ENCODE data around the gene SLF1.

The SLF1 gene

GRCh38 chr5:94709277-94709676 is 90.8 kb downstream of the SLF1 start:
- no peak overlapping the region for H3K4me3 ChIP-seq
- no peaks in the 10 kb centered on the region for H3K27me3 ChIP-seq
- no peak overlapping the region for H3K9ac ChIP-seq
- H3K4me2 ChIP-seq, result no peak overlapping the region
- H3K4me1 ChIP-seq, result no peaks in the 10 kb centered on the region
- peaks cover 27 to 97% (median 51%) of the 10 kb centered on the region in 11 experiments for H3K36me3 ChIP-seq
- no peaks in the 10 kb centered on the region for H3K9me3 ChIP-seq (replicated peaks in 1 of 11)
- TF ChIP-seq Cebpa-rat (IDR thresholded peaks at IDR 0.05), result no peak
- H3K27ac ChIP-seq, result no peak overlapping the region
- H4K20me1 ChIP-seq, result peaks cover 0 to 3% (median 0%) of the 10 kb centered on the region in 11 experiments; a peak in 1 of 22 replicates

- H3K4me1 ChIP-seq, result no peaks in the 10 kb centered on the region
- no peaks in the 10 kb centered on the region for H3K27me3 ChIP-seq
- no peak overlapping the region for H3K27ac ChIP-seq
- H3K9me3 ChIP-seq (replicated peaks in 1 of 11), result no peaks in the 10 kb centered on the region
- H4K20me1 ChIP-seq, result peaks cover 0 to 11% (median 0%) of the 10 kb centered on the region in 11 experiments; a peak in 4 of 22 replicates
- no peak overlapping the region for H3K4me2 ChIP-seq
- TF ChIP-seq Cebpa-rat (IDR thresholded peaks at IDR 0.05), result no peak
- no peak overlapping the region for H3K9ac ChIP-seq
- no peak overlapping the region for H3K4me3 ChIP-seq
- H3K36me3 ChIP-seq, result peaks cover 27 to 95% (median 53%) of the 10 kb centered on the region in 11 experiments
Observed at GRCh38 chr5:94711785-94712184, 93.3 kb downstream of the SLF1 start.

- H3K4me2 ChIP-seq, result no peak overlapping the region
Observed at GRCh38 chr5:94715768-94716167, 97.3 kb downstream of the SLF1 start.

DNA sequence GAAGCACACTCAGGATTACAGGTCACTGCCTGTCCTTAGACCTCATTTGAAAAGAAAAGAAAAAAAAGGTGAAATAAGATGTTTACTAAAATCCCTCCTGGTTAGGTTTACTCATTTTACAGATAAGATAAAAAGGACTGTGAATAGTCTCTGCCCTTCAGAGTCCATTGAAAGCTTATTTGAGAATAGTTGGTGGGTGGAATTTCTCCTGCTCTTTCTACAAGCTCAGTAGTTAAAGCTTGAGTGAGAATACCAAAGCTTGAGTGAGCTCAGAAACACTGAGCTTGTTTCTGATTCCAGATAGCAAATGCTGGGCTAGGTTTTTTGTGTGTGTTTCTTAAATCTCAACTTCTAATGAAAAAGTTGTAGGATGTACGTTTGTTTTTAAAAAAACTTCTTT is 106.7 kb downstream of the SLF1 start:
- TF ChIP-seq Cebpa-rat (IDR thresholded peaks at IDR 0.05), result no peak

More at GRCh38 chr5:94715768-94716167, 97.3 kb downstream of the SLF1 start:
- Histone ChIP-seq H3K27me3 (no peaks in the 10 kb centered on the region), H3K4me3 (no peak overlapping the region), H3K9ac (no peak overlapping the region), H3K36me3 (peaks cover 7 to 65% (median 24%) of the 10 kb centered on the region in 11 experiments; a peak in 19 of 22 replicates), H3K4me1 (no peaks in the 10 kb centered on the region), H4K20me1 (peaks cover 0 to 25% (median 0%) of the 10 kb centered on the region in 11 experiments; a peak in 4 of 22 replicates), H3K9me3 (replicated peaks in 1 of 11) (peaks cover 0 to 6% (median 0%) of the 10 kb centered on the region in 11 experiments; a peak in 1 of 22 replicates), H3K27ac (no peak overlapping the region)
- no peak for TF ChIP-seq Cebpa-rat (IDR thresholded peaks at IDR 0.05)

GRCh38 chr5:94731471-94731870 is 113.0 kb downstream of the SLF1 start:
- no peak overlapping the region for H3K4me3 ChIP-seq
- H3K9ac ChIP-seq, result no peak overlapping the region
- H4K20me1 ChIP-seq, result peaks cover 0 to 20% (median 0%) of the 10 kb centered on the region in 11 experiments; a peak in 3 of 22 replicates
- H3K27ac ChIP-seq, result no peak overlapping the region
- H3K9me3 ChIP-seq (replicated peaks in 1 of 11), result no peaks in the 10 kb centered on the region
- TF ChIP-seq Cebpa-rat (IDR thresholded peaks at IDR 0.05), result no peak
- H3K4me2 ChIP-seq, result no peak overlapping the region
- peaks cover 0 to 87% (median 0%) of the 10 kb centered on the region in 11 experiments; a peak in 6 of 22 replicates for H3K36me3 ChIP-seq
- no peaks in the 10 kb centered on the region for H3K27me3 ChIP-seq
- H3K4me1 ChIP-seq, result peaks cover 0 to 6% (median 0%) of the 10 kb centered on the region in 10 experiments; a peak in 1 of 20 replicates

More for the DNA sequence above, 106.7 kb downstream of the SLF1 start:
- Histone ChIP-seq H4K20me1 (peaks cover 0 to 25% (median 0%) of the 10 kb centered on the region in 11 experiments; a peak in 2 of 22 replicates), H3K36me3 (peaks cover 0 to 72% (median 0%) of the 10 kb centered on the region in 11 experiments; a peak in 6 of 22 replicates), H3K27me3 (no peaks in the 10 kb centered on the region), H3K9me3 (replicated peaks in 1 of 11) (no peaks in the 10 kb centered on the region), H3K27ac (no peak overlapping the region), H3K4me2 (no peak overlapping the region), H3K4me3 (no peak overlapping the region), H3K4me1 (no peaks in the 10 kb centered on the region), H3K9ac (no peak overlapping the region)

- Histone ChIP-seq H3K4me2 (no peak overlapping the region), H3K36me3 (peaks cover 0 to 82% (median 0%) of the 10 kb centered on the region in 11 experiments; a peak in 6 of 22 replicates), H4K20me1 (peaks cover 0 to 19% (median 0%) of the 10 kb centered on the region in 11 experiments; a peak in 5 of 22 replicates), H3K9ac (no peak overlapping the region), H3K4me3 (no peak overlapping the region), H3K27me3 (no peaks in the 10 kb centered on the region), H3K27ac (no peak overlapping the region), H3K9me3 (replicated peaks in 1 of 11) (no peaks in the 10 kb centered on the region), H3K4me1 (peaks cover 0 to 1% (median 0%) of the 10 kb centered on the region in 10 experiments; a peak in 1 of 20 replicates)
- TF ChIP-seq Cebpa-rat (IDR thresholded peaks at IDR 0.05), result no peak
Observed at GRCh38 chr5:94736498-94736897, 118.0 kb downstream of the SLF1 start.

GRCh38 chr5:94740286-94740685 is 121.8 kb downstream of the SLF1 start:
- no peaks in the 10 kb centered on the region for H3K27me3 ChIP-seq
- H3K36me3 ChIP-seq, result peaks cover 0 to 86% (median 0%) of the 10 kb centered on the region in 11 experiments; a peak in 7 of 22 replicates
- peaks cover 0 to 19% (median 0%) of the 10 kb centered on the region in 11 experiments; a peak in 5 of 22 replicates for H4K20me1 ChIP-seq
- H3K4me3 ChIP-seq, result no peak overlapping the region
- TF ChIP-seq Cebpa-rat (IDR thresholded peaks at IDR 0.05), result no peak
- no peak overlapping the region for H3K4me2 ChIP-seq
- no peak overlapping the region for H3K9ac ChIP-seq
- no peak overlapping the region for H3K27ac ChIP-seq
- no peaks in the 10 kb centered on the region for H3K4me1 ChIP-seq
- no peaks in the 10 kb centered on the region for H3K9me3 ChIP-seq (replicated peaks in 1 of 11)

DNA sequence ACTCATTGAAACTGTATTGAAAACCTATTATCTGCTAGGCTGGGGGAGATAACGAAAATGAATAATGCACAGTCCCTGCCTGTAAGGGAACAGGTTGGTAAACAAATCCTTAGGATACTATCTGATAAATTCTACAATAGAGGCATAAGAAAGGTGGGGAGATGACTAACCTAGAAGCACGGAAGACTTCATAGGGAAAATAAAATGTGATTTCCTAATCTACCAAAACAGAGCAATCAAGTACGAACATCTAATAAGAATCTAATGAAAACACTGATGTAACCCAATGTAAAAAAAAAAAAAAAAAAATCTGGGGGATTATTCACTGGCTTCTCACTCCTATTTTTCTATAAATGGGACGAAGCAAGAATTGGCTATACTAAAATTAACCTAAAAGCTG is 124.4 kb downstream of the SLF1 start:
- peaks cover 11 to 21% (median 16%) of the 10 kb centered on the region in 10 experiments for H3K4me1 ChIP-seq
- no peak for TF ChIP-seq Cebpa-rat (IDR thresholded peaks at IDR 0.05)
- no peak overlapping the region for H3K27ac ChIP-seq
- H3K27me3 ChIP-seq, result no peaks in the 10 kb centered on the region
- peaks cover 0 to 82% (median 0%) of the 10 kb centered on the region in 11 experiments; a peak in 7 of 22 replicates for H3K36me3 ChIP-seq
- no peak overlapping the region for H3K4me2 ChIP-seq
- H3K9me3 ChIP-seq (replicated peaks in 1 of 11), result no peaks in the 10 kb centered on the region
- peaks cover 0 to 19% (median 0%) of the 10 kb centered on the region in 11 experiments; a peak in 4 of 22 replicates for H4K20me1 ChIP-seq
- no peak overlapping the region for H3K4me3 ChIP-seq
- H3K9ac ChIP-seq, result no peak overlapping the region

DNA sequence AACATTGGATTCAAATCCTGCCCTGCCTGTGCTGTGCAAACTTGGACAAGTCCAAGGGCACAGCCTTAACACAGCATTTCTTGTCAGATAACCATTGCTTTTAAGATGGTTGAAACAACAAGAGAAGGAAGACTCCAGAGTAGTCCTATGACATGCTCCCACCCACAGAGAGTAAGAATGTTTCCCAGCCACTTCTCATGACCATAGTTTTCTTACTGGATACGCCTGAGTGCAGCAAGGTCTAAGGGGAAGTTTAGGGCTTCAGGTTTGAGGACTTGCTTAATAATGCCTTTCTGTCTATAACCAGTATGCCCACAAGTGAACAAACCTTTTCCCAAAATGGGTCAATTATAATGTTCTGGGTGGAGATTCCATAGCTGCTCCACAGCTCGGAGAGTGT is 126.4 kb downstream of the SLF1 start:
- Histone ChIP-seq H3K4me2 (no peak overlapping the region), H3K27ac (no peak overlapping the region), H3K27me3 (no peaks in the 10 kb centered on the region), H3K4me1 (peaks cover 14 to 21% (median 19%) of the 10 kb centered on the region in 10 experiments), H3K36me3 (peaks cover 0 to 65% (median 0%) of the 10 kb centered on the region in 11 experiments; a peak in 7 of 22 replicates), H4K20me1 (peaks cover 0 to 15% (median 0%) of the 10 kb centered on the region in 11 experiments; a peak in 2 of 22 replicates), H3K4me3 (no peak overlapping the region), H3K9ac (no peak overlapping the region), H3K9me3 (replicated peaks in 1 of 11) (no peaks in the 10 kb centered on the region)
- no peak for TF ChIP-seq Cebpa-rat (IDR thresholded peaks at IDR 0.05)

Measured in BLaER1 treated with 17β-estradiol and CSF1 and Interleukin-3, amounts not matched to agents 10 nM and 100 nM (cell line).